ENCODE measurements around the gene PACRG.

- TF ChIP-seq RAD21 (IDR thresholded peaks at IDR 0.05): no peak
- no peak for TF ChIP-seq YY1 (IDR thresholded peaks at IDR 0.05)
- TF ChIP-seq CTCF (IDR thresholded peaks at IDR 0.05; ENCODE audit: low read depth, low read length, missing input control): no peak
- TF ChIP-seq SP1 (IDR thresholded peaks at IDR 0.05): no peak
- TF ChIP-seq TAF1 (conservative IDR thresholded peaks at IDR 0.05): no peak
- TF ChIP-seq MAX (IDR thresholded peaks at IDR 0.05): no peak
- TF ChIP-seq GABPA (IDR thresholded peaks at IDR 0.05 in 1 of 2, conservative IDR thresholded peaks at IDR 0.05 in 1 of 2): no peak
- TF ChIP-seq HNF4A (conservative IDR thresholded peaks at IDR 0.05): no peak
- no peak for TF ChIP-seq REST (IDR thresholded peaks at IDR 0.05)
- TF ChIP-seq ATF3 (IDR thresholded peaks at IDR 0.05): no peak
- TF ChIP-seq JUND (IDR thresholded peaks at IDR 0.05): no peak
- TF ChIP-seq FOXA2 (IDR thresholded peaks at IDR 0.05): no peak
- no peak for TF ChIP-seq FOXA1 (IDR thresholded peaks at IDR 0.05)
- TF ChIP-seq ZBTB33 (IDR thresholded peaks at IDR 0.05): no peak
Measured at GRCh38 chr6:162965366-162965765, 237.6 kb downstream of the PACRG start.
